ENCODE results near the gene UMOD.
"Not testable (repeated sequence)": the region's sequence is repeated elsewhere in the genome, so short reads cannot be mapped to it uniquely, and the experiment has no call there.

UMOD gene

GRCh38 chr16:20320592-20320991, 31.9 kb downstream of the UMOD start:
- no peak for DNase-seq

DNA sequence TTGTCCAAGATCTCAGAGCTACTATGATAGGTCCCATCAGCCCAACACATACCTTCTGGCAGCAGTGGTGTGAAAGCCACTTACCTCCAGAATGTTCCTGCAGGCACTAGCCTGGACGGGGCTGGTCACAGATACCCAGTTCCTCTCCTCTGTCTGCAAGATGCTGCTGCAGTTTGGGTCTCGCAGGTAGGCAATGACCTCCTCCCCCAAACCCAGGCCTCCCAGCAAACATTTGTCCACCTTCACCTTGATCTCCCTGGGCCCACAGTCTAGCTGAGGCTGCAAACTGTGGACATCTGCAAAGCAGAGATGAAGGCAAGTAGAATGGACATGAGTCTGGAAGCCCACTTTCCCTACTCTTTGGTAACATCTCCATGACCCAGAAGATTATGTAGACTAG, 32.3 kb downstream of the UMOD start:
- no peak for DNase-seq

DNA sequence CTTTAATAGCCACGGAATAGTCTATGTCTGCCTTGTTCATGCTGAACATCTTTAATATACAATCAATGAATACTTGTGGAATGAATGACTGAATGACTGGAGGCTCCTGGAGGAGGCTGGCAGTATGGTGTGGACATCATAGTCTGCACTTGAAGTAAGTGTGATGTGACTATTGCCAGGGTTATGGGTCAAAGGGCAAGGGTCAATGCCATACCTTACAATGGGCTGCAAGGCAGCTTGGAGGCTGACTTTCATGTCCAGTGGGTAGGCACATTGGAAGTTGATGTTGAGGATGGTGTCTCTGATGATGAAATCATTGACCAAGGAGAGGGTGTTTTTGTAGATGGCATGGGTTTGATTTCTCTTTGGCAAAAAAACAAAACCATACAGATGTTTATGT, 33.1 kb downstream of the UMOD start:
- no peak for DNase-seq

- no peak for DNase-seq
Observed at GRCh38 chr16:20318437-20318836, 34.1 kb downstream of the UMOD start.

DNA sequence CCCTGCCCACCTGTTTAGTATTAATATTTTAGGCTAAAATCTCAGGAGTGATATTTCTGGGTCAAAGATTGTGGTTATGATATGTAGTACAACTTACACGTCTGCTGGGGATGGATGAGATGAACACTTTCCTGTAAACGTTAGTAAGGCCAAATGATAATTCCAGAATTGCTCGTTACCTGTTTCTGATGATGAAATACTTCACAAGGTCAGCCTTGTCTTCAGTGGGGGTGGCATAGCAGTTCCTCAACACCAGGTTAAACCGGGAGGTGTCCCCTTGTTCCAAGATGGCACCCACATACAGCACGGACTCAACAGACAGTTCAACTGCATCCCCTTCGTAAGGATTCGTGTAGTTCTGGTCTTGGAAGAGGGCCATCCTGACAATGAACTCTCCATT, 34.5 kb downstream of the UMOD start:
- no peak for DNase-seq

- DNase-seq = no peak
Observed at GRCh38 chr16:20317117-20317516, 35.4 kb downstream of the UMOD start.

DNA sequence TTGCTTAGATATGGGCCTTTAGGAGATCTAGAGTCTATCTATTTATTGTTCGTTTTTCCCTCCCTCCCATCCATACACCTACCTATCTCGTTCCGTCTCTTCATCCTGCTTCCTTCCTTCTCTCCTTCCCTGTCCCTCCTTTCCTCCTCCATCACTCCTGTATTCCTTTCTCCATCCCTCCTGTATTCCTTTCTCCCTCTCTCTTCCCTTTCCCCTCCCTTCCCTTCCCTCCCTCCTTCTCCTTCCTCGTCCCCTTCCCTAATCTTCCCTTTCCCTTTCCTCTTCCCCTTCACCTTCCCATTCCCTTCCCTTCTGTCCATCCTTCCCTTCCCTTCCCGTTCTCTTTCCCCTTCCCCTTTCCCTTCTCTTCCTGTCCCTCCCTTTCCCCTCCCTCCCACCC, 35.8 kb downstream of the UMOD start:
- no peak for DNase-seq

- DNase-seq = no peak
Observed at GRCh38 chr16:20315764-20316163, 36.8 kb downstream of the UMOD start.

DNA sequence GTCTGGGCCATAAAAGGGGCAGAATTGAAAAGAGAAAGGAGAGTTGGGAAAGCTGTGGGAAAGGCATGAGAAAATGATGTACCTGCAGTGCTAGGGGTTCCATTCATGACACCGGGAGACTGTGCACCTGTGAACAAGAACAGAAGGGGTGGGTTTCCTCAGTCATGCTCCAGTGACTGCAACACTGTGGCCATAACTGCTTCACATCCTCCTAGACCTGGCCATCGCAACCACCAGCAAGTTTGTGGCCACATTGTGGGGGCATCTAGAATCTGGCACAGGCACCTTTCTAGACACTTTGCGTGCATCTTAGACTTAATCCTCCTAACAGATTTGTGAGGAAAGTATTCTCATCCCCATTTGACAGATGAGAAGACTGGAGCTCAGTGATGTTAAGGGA, 37.9 kb downstream of the UMOD start:
- DNase-seq = no peak

- DNase-seq = no peak
Observed at GRCh38 chr16:20313741-20314140, 38.8 kb downstream of the UMOD start.

DNA sequence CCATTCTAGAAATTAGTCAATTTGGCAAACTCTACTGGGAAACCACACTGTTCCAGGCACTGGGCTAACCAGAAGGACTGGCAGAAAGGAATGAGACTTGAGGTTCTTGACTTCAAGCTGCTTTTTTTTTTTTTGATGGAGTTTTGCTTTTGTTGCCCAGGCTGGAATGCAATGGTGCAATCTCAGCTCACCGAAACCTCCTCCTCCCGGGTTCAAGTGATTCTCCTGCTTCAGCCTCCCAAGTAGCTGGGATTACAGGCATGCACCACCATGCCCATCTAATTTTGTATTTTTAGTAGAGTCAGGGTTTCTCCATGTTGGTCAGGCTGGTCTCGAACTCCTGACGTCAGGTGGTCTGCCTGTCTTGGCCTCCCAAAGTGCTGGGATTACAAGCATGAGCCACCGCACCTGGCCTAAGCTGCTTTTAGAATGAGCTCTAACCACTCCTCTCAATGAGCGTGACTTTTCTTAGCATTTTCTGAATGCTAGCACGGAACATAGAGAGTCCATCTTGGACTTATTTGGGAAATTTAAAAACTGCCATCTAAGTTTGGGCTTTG, 39.9 kb downstream of the UMOD start:
- DNase-seq = not testable (repeated sequence)

GRCh38 chr16:20311548-20311947, 41.0 kb downstream of the UMOD start:
- DNase-seq = no peak

GRCh38 chr16:20310421-20311395, 41.8 kb downstream of the UMOD start:
- no peak for DNase-seq

DNA sequence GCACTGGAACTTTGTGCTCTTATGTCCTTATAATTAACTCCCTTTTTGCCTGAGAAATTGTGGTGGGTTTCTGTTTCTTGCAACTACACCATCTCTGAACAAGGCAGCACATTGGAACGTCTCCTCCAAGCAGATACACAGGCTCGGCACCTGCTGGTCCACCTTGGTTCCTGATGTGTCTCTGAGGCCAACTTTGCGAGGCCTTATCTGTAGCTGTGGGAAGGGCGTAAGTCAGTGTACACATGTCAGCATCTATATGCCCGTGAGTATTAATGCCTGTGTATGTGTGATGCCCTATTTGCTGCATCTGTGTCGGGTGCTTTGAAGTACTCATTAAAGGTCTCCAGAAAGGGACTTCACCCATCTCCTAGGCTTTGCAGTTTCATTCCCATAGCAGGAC, 42.7 kb downstream of the UMOD start:
- DNase-seq = no peak

DNA sequence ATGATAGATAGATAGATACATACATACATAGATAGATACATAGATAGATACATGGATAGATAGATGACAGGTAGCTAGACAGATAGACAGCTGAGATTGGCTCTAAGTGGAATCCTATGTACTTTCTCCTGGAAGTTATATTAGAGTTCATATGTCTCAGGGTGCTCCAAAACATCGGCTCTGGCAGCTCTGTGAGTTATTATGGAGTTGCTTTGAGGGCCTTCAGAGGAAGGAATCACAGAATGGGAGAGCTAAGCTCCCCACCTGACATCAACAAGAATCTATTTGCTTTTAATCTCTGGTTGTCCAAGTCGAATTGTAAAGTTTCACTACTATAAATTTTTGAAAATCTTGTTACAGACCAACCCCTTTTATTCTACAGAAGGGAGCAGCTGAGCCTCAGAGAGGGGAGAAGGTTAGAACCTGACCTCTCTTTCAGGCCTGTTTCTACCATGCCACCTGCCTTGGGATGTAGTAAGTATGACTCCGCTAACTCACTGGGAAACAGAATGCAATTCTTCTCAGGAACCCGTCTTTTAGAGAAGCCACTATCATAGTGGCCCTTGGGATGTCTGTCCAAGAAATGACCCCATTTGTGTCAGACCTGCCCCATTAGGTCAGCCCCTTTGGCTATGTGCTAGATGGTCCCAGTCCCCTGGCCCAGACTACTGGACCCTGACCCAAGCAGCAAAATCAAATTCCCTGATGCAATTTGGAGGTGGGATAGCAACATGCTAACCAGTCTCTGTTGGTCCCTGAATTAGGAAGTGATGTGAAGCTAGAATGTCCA, 43.5 kb downstream of the UMOD start:
- DNase-seq = no peak

DNA sequence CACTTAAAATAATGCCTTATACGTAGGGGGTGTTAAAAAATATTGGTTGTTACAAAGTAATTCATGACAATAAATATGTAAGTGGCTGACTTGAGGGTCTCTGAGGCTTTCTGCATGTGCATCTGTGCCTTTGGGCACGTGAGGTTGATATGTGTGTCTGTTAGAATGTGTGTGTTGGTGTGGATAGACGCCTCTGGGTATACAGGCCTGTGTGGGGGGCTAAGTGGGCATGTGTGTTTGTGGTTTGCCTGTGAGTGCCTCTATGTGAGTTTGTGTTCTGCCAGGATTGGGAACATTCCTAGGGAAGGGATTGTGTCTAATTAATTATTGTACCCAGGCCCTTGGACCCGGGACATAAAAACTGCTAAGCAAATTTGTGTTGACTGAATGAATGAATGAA, 44.2 kb downstream of the UMOD start:
- no peak for DNase-seq

DNA sequence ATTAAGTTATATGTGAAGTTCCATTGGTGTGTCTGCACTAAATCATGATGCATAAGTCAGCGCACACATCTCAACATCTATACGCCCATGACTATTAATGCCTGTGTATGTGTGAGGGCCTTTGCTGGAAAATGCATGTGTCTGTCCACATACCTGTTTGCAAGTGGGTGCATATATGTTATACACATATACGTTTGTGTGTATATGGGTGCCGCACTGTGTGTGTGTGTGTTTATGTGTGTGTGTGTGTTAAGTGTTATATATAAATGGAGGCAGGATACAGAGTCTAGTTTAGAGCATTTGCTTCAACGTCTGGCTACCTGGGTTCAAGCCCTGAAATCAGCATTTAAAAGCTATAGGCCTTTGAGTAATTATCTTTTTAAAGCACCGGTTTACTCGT, 44.7 kb downstream of the UMOD start:
- DNase-seq = no peak

GRCh38 chr16:20307240-20307671, 45.3 kb downstream of the UMOD start:
- no peak for DNase-seq

DNA sequence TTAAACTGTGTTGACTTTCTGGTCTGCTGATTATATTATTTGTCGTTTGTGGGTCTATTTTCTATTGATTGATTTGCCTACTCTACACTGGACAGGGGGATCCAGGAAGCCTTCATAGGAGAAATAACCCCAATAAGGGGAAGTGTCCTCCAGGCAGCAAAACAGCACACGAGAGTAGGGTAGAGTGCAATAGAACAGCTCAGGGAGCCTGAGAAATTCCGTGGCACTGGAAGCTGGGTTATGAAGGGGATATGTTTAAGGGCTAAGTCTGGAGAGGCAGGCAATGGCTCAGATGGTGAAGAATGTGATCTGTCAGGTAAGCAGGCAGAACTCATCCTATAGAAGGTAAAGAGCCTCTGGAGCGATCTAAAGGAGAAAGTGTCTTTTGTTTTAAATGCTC, 46.1 kb downstream of the UMOD start:
- DNase-seq = no peak

DNA sequence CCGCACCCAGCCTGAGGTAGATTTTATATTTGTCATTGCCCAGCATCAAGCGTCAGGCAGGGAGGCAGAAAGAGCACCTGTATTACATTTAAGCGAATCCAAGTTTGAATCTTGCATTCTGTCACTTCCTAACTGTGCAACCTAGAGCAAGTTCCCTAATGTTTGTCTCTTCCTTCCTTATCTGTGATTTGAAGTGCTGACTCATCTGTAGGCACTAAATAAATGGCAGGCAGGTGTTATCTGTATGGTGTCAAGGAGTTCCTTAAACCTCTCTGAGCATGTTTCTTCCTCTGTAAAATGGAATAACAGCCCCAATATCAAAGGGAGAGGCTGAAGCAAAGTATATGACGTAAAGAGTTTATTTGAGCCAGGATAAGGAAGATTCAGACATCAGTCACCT, 49.5 kb downstream of the UMOD start:
- no peak for DNase-seq

- DNase-seq = no peak
Observed at GRCh38 chr16:20302389-20302788, 50.1 kb downstream of the UMOD start.

GRCh38 chr16:20301840-20302239, 50.7 kb downstream of the UMOD start:
- no peak for DNase-seq

- peak; percentile 15 to 62 for DNase-seq
Observed at GRCh38 chr16:20300312-20301097, 52.0 kb downstream of the UMOD start.
